Cardiac fibroblast (primary cell): Measurements from ENCODE around the gene VPS29.
"Not testable (repeated sequence)": the region's sequence is repeated elsewhere in the genome, so short reads cannot be mapped to it uniquely, and the experiment has no call there.

Experiments
- DNase-seq, 2 donors: peaks; one replicate each; pipeline versions ENCODE4 v3.0.0 to v3.0.0-alpha.2; 2010; ENCODE audit warnings: low read depth in 2 of 2
- H3K4me3 ChIP-seq, 2 donors: replicated peaks in 1 of 2; 1 replicate in 1 of 2; 2 replicates in 1 of 2; pipeline ENCODE4 v1.5.1; 2011; ENCODE audit warnings: low read depth in 2 of 2, low read length in 2 of 2, mild to moderate bottlenecking in 2 of 2, moderate library complexity in 1 of 2
- CTCF ChIP-seq: IDR thresholded peaks from one replicate; pipeline ENCODE4 v1.5.1; 2011; ENCODE audit warnings: low read depth, mild to moderate bottlenecking, low read length, inconsistent platforms

Gene VPS29

DNA sequence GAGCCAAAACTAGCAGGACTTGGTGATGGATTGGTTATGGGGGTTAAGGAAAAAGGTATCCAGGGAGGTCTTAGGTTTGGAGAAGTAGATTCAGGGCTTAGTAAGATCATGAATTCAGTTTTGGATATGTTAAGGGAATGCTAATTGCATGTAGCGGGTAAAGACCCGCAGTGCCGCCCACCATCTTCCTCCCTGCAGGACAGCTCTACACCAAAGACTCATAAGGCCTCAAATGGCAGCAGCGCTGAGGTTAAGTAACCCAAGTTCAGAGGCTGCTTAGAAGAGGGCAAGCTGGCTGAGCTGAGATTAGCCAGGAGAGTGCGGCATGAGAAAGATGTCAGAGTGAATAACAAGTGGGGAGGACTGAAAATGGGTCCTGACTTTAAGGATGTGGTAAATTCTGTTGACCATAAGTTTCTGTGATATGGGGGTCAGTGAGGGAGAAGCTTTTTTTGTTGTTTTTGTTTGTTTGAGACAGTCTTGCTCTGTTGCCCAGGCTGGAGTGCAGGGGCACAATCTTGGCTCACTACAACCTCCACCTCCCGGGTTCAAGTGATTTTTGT lies 26.4 kb upstream of the VPS29 start:
- no peak for TF ChIP-seq CTCF

DNA sequence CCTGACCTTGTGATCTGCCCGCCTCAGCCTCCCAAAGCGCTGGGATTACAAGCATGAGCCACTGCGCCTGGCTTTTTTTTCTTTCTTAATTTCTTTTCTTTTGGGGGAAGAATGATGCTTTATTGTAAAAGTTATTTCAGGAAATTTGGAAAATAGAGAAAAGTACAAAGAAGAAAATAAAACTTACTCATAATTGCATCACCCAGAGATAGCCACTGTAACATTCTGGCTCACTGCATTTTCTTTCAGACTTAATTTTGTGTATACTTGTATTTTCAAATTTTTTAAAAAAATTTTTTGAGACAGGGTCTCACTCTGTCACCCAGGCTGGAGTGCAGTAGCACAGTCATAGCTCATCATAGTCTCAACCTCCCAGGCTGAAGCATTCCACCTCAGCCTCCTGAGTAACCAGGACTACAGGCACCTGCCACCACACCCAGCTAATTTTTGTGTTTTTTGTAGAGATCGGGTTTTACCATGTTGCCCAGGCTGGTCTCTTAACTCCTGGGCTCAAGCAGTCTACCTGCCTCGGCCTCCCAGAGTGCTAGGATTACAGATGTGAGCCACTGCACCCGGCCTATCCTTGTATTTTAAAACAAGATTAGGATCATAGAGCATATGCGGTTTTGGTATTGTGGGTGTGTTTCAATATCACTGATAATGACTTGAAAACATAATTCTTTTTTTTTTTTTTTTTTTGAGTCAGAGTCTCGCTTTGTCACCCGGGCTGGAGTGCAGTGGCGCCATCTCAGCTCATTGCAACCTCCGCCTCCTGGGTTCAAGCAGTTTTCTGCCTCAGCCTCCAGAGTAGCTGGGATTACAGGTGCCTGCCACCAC lies 19.2 kb upstream of the VPS29 start:
- not testable (repeated sequence) for DNase-seq, H3K4me3 ChIP-seq

More for the DNA sequence above, 26.4 kb upstream of the VPS29 start:
- no peak overlapping the region for H3K4me3 ChIP-seq
- no peak for DNase-seq

GRCh38 chr12:110518014-110518413 lies 16.1 kb upstream of the VPS29 start:
- H3K4me3 ChIP-seq, DNase-seq: not testable (repeated sequence)

- no peak for TF ChIP-seq CTCF
- DNase-seq: no peak
- H3K4me3 ChIP-seq: no peak overlapping the region
These were observed 15.1 kb upstream of the VPS29 start for GRCh38 chr12:110516995-110517394.

DNA sequence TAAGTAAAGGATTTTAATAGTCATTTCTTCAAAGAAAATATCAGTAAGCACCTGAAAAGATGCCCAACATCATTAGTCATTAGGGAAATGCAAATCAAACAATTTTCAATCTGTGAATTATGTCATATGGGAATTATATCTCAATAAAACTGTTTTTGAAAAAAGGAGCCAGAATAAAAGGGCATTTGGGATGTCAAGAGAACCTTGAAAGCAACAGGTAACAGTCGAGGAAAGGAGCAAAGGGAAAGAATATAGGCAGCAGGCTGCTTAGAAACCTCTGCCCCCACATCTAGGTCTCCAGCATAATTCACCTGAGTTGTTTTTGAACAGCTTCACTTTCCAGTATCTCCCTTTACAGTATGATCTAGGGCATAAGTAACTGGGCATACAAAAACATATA lies 12.5 kb upstream of the VPS29 start:
- no peak overlapping the region for H3K4me3 ChIP-seq
- no peak for DNase-seq
- TF ChIP-seq CTCF: no peak

DNA sequence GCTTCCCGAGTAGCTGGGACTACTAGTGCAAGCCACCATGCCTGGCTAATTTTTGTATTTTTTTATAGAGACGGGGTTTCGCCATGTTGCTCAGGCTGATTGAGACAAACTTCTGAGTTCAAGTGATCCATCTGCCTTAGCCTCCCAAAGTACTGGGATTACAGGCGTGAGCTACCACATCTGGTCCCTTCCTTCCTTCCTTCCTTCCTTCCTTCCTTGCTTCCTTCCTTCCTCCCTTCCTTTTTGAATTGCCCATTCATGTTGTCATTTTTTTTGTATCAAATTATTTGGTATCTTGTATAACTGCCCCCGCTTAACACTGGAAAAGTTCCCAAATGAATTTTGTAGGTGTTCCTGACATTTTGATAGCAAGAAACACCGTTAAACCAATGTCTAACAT lies 11.9 kb upstream of the VPS29 start:
- H3K4me3 ChIP-seq: no peak overlapping the region
- DNase-seq: no peak
- no peak for TF ChIP-seq CTCF

GRCh38 chr12:110508071-110508586 lies 6.2 kb upstream of the VPS29 start:
- no peak for TF ChIP-seq CTCF
- no peak for DNase-seq
- no peak overlapping the region for H3K4me3 ChIP-seq

GRCh38 chr12:110505332-110505731 lies 3.4 kb upstream of the VPS29 start:
- no peak for DNase-seq
- no peak for TF ChIP-seq CTCF
- H3K4me3 ChIP-seq: no peak overlapping the region
